Measurements from ENCODE around the gene MESP1.

DNA sequence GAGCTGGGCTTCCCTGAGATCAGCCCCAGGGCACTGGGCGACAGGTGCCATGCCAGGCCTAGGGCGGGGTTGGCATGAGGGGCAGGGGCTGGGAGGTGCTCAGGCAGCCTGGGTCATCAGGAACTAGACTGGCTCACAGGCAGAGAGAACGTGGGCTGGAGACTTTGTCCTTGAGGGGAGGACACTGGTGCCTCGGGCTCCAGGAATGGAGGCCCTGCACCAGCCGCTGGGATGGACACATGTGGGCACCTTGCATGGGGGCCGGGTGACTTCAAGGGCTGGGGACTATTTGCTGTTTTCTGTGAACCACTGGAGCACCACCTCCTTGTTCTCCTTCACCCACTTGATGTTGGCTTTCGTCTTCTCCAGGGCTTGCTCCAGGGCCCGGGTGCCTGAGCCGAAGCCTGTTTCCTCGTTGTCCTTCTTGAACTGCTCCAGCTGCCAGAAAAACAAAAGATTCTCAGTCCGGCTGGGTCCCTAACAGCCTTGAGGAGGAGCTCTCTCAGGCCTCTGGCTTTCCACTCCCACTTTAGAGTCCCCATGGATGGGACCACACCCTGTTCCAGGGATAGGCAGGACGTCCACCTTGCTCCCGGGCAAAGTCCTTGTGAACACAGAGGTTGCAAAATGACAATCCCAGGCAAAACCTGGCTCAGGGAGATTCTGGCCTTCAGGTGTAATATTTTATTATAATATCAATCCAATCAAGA lies 34.2 kb upstream of the MESP1 start:
- TF ChIP-seq, protein P1, sequence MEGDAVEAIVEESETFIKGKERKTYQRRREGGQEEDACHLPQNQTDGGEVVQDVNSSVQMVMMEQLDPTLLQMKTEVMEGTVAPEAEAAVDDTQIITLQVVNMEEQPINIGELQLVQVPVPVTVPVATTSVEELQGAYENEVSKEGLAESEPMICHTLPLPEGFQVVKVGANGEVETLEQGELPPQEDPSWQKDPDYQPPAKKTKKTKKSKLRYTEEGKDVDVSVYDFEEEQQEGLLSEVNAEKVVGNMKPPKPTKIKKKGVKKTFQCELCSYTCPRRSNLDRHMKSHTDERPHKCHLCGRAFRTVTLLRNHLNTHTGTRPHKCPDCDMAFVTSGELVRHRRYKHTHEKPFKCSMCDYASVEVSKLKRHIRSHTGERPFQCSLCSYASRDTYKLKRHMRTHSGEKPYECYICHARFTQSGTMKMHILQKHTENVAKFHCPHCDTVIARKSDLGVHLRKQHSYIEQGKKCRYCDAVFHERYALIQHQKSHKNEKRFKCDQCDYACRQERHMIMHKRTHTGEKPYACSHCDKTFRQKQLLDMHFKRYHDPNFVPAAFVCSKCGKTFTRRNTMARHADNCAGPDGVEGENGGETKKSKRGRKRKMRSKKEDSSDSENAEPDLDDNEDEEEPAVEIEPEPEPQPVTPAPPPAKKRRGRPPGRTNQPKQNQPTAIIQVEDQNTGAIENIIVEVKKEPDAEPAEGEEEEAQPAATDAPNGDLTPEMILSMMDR (IDR thresholded peaks at IDR 0.05) = no peak
- TF ChIP-seq POLR2AphosphoS5 (IDR thresholded peaks at IDR 0.05) (no peak), POLR2A (IDR thresholded peaks at IDR 0.05) (no peak)
